Lung (tissue), 12 donors: ENCODE data around the gene XYLT2. TPM values are rescaled to one million over a fixed set of nuclear protein-coding genes. Genes with fewer than 3 reads are reported as not detected.
A peak's percentile ranks its signal among the peaks of the same experiment; 100 is the strongest.
"Not testable (repeated sequence)": the region's sequence is repeated elsewhere in the genome, so short reads cannot be mapped to it uniquely, and the experiment has no call there.

Experiments used
- ATAC-seq: fragments of 200-7000 bp; cut with Tn5 transposase; one replicate; pipeline ENCODE4 v1.9.1; 2020; ENCODE audit warnings: moderate number of reproducible peaks; ENCODE audit not compliant: insufficient read depth, low FRiP score
- DNase-seq, 3 donors: peaks; one replicate each; pipeline ENCODE4 v3.0.0-alpha.2; 2013 to 2017
- H3K27ac ChIP-seq, 2 donors: one replicate each; pipeline ENCODE4 v1.5.1; 2013; ENCODE audit warnings: mild to moderate bottlenecking in 2 of 2, moderate library complexity in 2 of 2, control low read depth in 1 of 2, inconsistent platforms in 1 of 2, low read depth in 1 of 2, low read length in 1 of 2
- H3K27me3 ChIP-seq, 3 donors: one replicate each; pipeline ENCODE4 v1.5.1; 2013; ENCODE audit warnings: low read length in 2 of 3; ENCODE audit not compliant: control insufficient read depth in 3 of 3, insufficient read depth in 3 of 3
- H3K36me3 ChIP-seq, 4 donors: one replicate each; pipeline ENCODE4 v1.5.1; 2013; ENCODE audit warnings: low read length in 4 of 4, mild to moderate bottlenecking in 1 of 4, moderate library complexity in 1 of 4; ENCODE audit not compliant: control insufficient read depth in 4 of 4, insufficient read depth in 4 of 4
- H3K4me1 ChIP-seq, 5 donors: one replicate each; pipeline ENCODE4 v1.5.1; 2013; ENCODE audit warnings: low read length in 5 of 5, mild to moderate bottlenecking in 2 of 5, moderate library complexity in 1 of 5; ENCODE audit not compliant: control insufficient read depth in 5 of 5, insufficient read depth in 5 of 5
- H3K4me3 ChIP-seq: one replicate; pipeline ENCODE4 v1.5.1; 2013; ENCODE audit warnings: mild to moderate bottlenecking, control low read depth, moderate library complexity
- H3K9ac ChIP-seq, 2 donors: one replicate each; pipeline ENCODE4 v1.5.1; 2013; ENCODE audit warnings: low read length in 2 of 2, control low read depth in 1 of 2; ENCODE audit not compliant: insufficient read depth in 1 of 2
- H3K9me3 ChIP-seq, 4 donors: one replicate each; pipeline ENCODE4 v1.5.1; 2013; ENCODE audit warnings: low read length in 3 of 4, mild to moderate bottlenecking in 1 of 4, moderate library complexity in 1 of 4; ENCODE audit not compliant: control insufficient read depth in 4 of 4, insufficient read depth in 3 of 4
- WGBS, 2 donors: extraction: QIAGEN DNeasy Blood & Tissue Kit; methylation state at CpG; one replicate each; pipeline ENCODE4 v1.1.7; 2013; 5-methylcytosine and 5-hydroxymethylcytosine counted together
- polyA plus RNA-seq, 2 donors: library from polyadenylated mRNA; stranded (reverse); fragments of 200-250 nt; gene quantifications; one replicate each; pipeline ENCODE4 v1.2.1, GENCODE V29; 2013
- total RNA-seq, 2 donors: library from RNA; depleted of rRNA in 1 of 2; stranded (reverse); fragments of >200 nt in 1 of 2; gene quantifications; one replicate each; pipeline ENCODE4 v1.2.1, GENCODE V29; 2014 to 2021
- TF ChIP-seq, protein P1 (sequence below): IDR thresholded peaks from 2 replicates; pipeline ENCODE4 v1.5.1; 2012; ENCODE audit warnings: mild to moderate bottlenecking; ENCODE audit errors: control extremely low read depth, extremely low read depth
- donor health status: control.
- donor health status: control.
- donor health status: Bipolar disorder and iron deficiency.
- donor health status: healthy.
- donor health status: DM: yes; HTN: yes; CAD: no.

The XYLT2 gene
- total and polyA plus RNA-seq, 4 donors: 9.6 to 28.5 (median 16.2) TPM

DNA sequence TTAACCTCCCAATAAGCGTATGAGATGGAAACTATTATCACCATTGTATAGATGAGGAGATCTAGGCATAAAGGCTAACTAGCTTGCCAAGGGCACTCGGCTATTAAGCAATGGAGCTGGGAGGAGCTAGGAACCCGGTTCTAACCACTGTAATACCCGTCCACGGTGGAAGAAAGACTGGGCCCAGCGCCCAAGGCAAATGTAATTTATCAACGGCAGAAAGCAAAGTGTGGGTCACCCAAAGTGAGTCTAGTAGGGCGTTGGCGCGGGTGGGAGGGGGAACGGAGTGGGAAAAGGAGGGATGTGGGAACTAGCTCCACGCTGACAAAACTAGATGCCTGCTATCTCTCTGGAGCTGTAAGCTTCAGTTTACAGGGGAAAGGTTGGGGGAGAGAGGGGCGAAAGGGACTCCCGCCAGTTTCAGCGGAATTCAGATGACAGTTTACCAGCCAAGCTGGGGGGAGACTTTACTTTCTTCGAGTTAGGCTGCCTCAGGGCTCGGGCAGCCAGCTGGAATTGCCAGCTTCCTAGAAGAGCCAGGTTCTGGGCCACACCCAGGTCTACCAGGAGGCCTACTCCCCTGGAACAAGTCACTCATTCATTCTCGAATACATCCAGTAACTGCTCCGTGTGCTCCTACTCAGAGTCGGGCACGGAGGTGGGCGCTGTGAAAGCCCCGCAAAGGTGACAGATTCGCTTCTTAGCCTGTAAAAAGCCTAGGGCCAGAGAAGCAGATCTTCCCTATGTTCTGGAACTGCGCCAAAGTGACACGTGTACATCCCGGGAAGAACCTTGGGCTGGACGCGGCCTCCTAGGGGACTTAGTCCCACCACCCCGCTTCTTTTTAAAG lies 50.6 kb downstream of the XYLT2 start:
- Histone ChIP-seq H3K36me3 (peaks cover 17 to 30% (median 24%) of the 10 kb centered on the region in 4 donors), H3K4me3 (peak overlapping the region; percentile 96), H3K27ac (peak overlapping the region; percentile 74 to 97), H3K9me3 (no peaks in the 10 kb centered on the region), H3K27me3 (no peaks in the 10 kb centered on the region), H3K9ac (peak overlapping the region; percentile 63 to 72), H3K4me1 (peaks cover 0 to 21% (median 6%) of the 10 kb centered on the region in 5 donors)
- WGBS, 2 donors: 5 to 9% methylated on average over 30 of the region's 30 CpGs
- DNase-seq (peak; percentile 36 to 54 (median 43)), ATAC-seq (peak; percentile 53)
- TF ChIP-seq, protein P1, sequence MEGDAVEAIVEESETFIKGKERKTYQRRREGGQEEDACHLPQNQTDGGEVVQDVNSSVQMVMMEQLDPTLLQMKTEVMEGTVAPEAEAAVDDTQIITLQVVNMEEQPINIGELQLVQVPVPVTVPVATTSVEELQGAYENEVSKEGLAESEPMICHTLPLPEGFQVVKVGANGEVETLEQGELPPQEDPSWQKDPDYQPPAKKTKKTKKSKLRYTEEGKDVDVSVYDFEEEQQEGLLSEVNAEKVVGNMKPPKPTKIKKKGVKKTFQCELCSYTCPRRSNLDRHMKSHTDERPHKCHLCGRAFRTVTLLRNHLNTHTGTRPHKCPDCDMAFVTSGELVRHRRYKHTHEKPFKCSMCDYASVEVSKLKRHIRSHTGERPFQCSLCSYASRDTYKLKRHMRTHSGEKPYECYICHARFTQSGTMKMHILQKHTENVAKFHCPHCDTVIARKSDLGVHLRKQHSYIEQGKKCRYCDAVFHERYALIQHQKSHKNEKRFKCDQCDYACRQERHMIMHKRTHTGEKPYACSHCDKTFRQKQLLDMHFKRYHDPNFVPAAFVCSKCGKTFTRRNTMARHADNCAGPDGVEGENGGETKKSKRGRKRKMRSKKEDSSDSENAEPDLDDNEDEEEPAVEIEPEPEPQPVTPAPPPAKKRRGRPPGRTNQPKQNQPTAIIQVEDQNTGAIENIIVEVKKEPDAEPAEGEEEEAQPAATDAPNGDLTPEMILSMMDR: no peak

DNA sequence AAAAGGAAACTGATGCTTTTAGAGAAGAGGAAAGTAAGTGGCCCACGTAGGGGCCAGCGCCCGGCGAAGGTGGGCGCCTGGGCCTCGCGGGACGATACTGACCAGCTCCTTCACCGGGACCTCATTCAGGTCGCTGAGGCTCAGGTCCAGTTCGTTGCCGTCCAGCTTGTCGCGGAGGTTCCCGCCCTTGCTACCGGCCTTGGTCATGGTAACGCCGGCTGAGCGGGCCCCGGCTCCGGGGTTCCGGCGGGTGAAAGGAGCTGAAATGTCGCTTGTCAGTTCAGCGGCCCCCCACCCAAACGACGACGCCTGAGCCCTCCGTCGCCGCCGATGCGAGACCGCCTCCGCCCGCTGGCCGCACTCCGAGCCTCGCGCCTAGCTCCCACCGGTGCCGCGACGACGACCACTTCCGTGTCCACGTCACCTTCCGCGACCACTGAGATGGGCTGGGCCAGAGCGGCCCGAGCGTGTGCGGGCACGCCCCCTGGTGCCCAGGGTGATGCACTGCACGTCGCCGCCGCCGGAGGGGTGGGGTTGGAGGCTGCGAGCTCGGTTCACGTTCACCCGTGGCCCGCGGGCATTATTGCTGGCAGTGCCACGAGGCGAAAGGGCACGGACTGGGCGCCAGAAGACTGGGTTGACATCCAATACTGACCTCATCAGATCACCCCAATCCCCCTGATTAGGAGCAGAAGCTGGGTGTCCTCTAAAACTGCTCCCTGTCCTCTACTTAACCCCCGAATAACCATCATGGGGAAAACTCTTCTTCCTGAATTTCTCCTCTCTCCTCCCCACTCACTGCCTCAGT lies 51.4 kb downstream of the XYLT2 start, which contains the start of gene LRRC59:
Gene LRRC59, minus strand, starts transcription at position 413 of the 808 bp plus-strand sequence. Its CDS starts 206 bp downstream, at position 207.
- 1% methylated on average over 69 to 70 of the region's 70 CpGs for WGBS, 2 donors
- Histone ChIP-seq H3K36me3 (peaks cover 9 to 25% (median 18%) of the 10 kb centered on the region in 4 donors), H3K27me3 (no peaks in the 10 kb centered on the region), H3K4me1 (peaks cover 0 to 21% (median 6%) of the 10 kb centered on the region in 5 donors), H3K4me3 (peak within 1 kb of the TSS; percentile 96), H3K9ac (peak within 1 kb of the TSS; percentile 71 to 72), H3K27ac (peak within 1 kb of the TSS; percentile 74 to 97), H3K9me3 (no peaks in the 10 kb centered on the region)
- TF ChIP-seq, protein P1: peak; percentile 88
- ATAC-seq: peak; percentile 99
- DNase-seq: peak; percentile 82 to 91 (median 90)

DNA sequence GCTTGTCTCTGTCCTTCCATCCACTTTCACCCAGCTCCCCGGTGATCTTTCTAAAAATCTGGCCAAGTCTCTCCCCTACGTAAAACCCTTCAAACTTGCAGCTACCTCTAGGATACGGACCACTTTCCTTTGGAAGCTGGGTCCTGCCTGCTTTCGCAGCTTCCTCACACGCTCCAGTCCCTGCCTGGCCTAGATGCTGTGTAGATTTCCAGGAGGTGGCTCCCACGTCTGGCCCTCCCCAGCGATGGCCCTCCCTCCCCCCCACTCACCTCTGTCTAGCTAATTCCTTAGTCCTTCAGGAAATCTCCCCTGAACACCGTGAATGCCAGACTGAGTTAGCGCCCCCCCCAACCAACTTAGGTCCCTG lies 52.0 kb downstream of the XYLT2 start:
- Histone ChIP-seq H3K27ac (no peak overlapping the region), H3K9ac (peak overlapping the region in 1 of 2 donors; percentile 71), H3K4me3 (no peak overlapping the region), H3K4me1 (peaks cover 0 to 21% (median 6%) of the 10 kb centered on the region in 5 donors), H3K27me3 (no peaks in the 10 kb centered on the region), H3K9me3 (no peaks in the 10 kb centered on the region), H3K36me3 (peaks cover 4 to 19% (median 13%) of the 10 kb centered on the region in 4 donors)
- DNase-seq (no peak), ATAC-seq (no peak)
- WGBS, 2 donors: 63 to 70% methylated on average over 9 of the region's 9 CpGs
- TF ChIP-seq, protein P1: no peak

DNA sequence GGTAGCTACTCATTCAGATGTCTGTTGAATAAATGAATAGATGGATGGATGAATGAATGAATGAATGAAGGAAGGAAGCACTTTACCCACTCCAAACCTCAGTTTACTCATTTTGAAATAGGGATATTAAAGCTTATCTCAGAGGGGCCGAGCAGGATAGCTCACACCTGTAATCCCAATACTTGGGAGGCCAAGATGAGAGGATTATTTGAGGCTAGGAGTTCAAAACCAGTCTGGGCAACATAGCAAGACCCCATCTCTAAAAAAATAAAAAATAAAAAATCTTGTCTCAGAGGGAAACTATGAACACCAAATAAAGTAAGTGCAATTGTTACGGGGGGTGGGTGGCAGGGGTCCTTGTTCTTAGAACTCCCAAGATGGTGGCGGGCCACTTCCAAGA lies 52.7 kb downstream of the XYLT2 start:
- H3K9me3 ChIP-seq, H3K9ac ChIP-seq, H3K27me3 ChIP-seq, DNase-seq, H3K4me3 ChIP-seq, ATAC-seq, H3K27ac ChIP-seq: not testable (repeated sequence)
- H3K36me3 ChIP-seq: peaks cover 0 to 12% (median 6%) of the 10 kb centered on the region in 4 donors
- 96 to 99% methylated on average over 3 of the region's 3 CpGs for WGBS, 2 donors
- H3K4me1 ChIP-seq: peaks cover 0 to 21% (median 6%) of the 10 kb centered on the region in 5 donors

DNA sequence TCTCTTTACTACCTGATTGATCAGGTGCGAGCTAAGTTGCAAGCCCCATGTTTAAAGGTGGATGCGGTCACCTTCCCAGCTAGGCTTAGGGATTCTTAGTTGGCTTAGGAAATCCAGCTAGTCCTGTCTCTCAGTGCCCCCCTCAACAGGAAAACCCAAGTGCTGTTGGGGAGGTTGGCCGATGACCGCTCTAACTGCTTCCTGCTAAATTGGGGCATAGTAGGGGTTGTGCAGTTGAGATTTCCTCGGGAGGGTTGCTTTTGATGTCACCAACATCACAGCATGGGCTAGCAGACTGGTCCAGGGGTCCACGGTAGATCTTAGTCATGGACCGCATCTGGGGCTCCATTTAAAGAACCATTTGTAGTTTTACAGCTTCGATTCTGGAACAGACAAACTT lies 53.7 kb downstream of the XYLT2 start:
- not testable (repeated sequence) for H3K9me3 ChIP-seq, H3K27me3 ChIP-seq, ATAC-seq, H3K36me3 ChIP-seq, H3K4me3 ChIP-seq, H3K27ac ChIP-seq, DNase-seq, H3K9ac ChIP-seq
- 96 to 97% methylated on average over 8 of the region's 8 CpGs for WGBS, 2 donors
- H3K4me1 ChIP-seq: peaks cover 0 to 21% (median 4%) of the 10 kb centered on the region in 5 donors
